RWPE1 (cell line): ENCODE data around the gene FNDC10.
"Not testable (repeated sequence)": the region's sequence is repeated elsewhere in the genome, so short reads cannot be mapped to it uniquely, and the experiment has no call there.

Experiments used
- CTCF ChIA-PET: fragments of 350-600 bp; sonication (Branson Sonifier 250); formaldehyde crosslinking; extraction: SDS; loops from one replicate; lab custom pipeline; 2021; lab: Yijun Ruan, JAX
- POLR2A ChIA-PET: fragments of 400-600 bp; formaldehyde crosslinking; extraction: SDS; loops from one replicate; lab custom pipeline; 2020; ENCODE audit warnings: antibody characterized with exemption; ENCODE audit not compliant: low non-redundant PET; lab: Yijun Ruan, JAX
- DNase-seq: peaks from one replicate; pipeline ENCODE4 v3.0.0; 2012; ENCODE audit warnings: low spot score
- H3K27ac ChIP-seq: fragments of 450-650 bp; 2 replicates; pipeline ENCODE4 v1.5.1; 2017
- CTCF ChIP-seq: fragments of 450-650 bp; conservative IDR thresholded peaks from 2 replicates; pipeline ENCODE4 v1.5.1; 2017; ENCODE audit warnings: low read depth, mild to moderate bottlenecking

Gene FNDC10

GRCh38 chr1:1596493-1597274, 3.3 kb downstream of the FNDC10 start:
- DNase-seq, result no peak
- TF ChIP-seq CTCF, result no peak
- ChIA-PET CTCF (interaction anchor here (0.6 to 1.5 kb wide), 2 partner anchors 17 to 46 kb away, joined by 3 read pairs; no protein-coding TSS in a partner anchor), POLR2A (no interaction called here)
- no peak overlapping the region for H3K27ac ChIP-seq

GRCh38 chr1:1595341-1595740, 4.6 kb downstream of the FNDC10 start:
- H3K27ac ChIP-seq, CTCF ChIA-PET, DNase-seq, POLR2A ChIA-PET: not testable (repeated sequence)

- no peak for DNase-seq
- peak overlapping the region; percentile 28; the same call in 1 of the 2 replicates for H3K27ac ChIP-seq
- ChIA-PET CTCF (interaction anchor here (0.6 kb wide), 1 partner anchor 838 kb away, joined by 4 read pairs; no protein-coding TSS in a partner anchor), POLR2A (no interaction called here)
- no peak for TF ChIP-seq CTCF
Observed at GRCh38 chr1:1594602-1595260, 5.2 kb downstream of the FNDC10 start.

- POLR2A ChIA-PET, result no interaction called here
- no peak for TF ChIP-seq CTCF
- no peak for DNase-seq
- CTCF ChIA-PET, result interaction anchor here (0.6 kb wide), 1 partner anchor 839 kb away, joined by 4 read pairs; no protein-coding TSS in a partner anchor
- H3K27ac ChIP-seq, result peak overlapping the region; percentile 28; the same call in 1 of the 2 replicates
Observed at GRCh38 chr1:1593834-1594601, 5.9 kb downstream of the FNDC10 start.

GRCh38 chr1:1591452-1591851, 8.5 kb downstream of the FNDC10 start:
- ChIA-PET POLR2A (no interaction called here), CTCF (interaction anchor here (0.8 kb wide), 1 partner anchor 409 kb away, joined by 4 read pairs; no protein-coding TSS in a partner anchor)
- no peak overlapping the region for H3K27ac ChIP-seq
- no peak for DNase-seq
- no peak for TF ChIP-seq CTCF

GRCh38 chr1:1583347-1584010, 16.5 kb downstream of the FNDC10 start:
- POLR2A ChIA-PET, result no interaction called here
- no peak for TF ChIP-seq CTCF
- no peak overlapping the region for H3K27ac ChIP-seq
- CTCF ChIA-PET, result interaction anchor here (0.6 kb wide), 1 partner anchor 369 kb away, joined by 3 read pairs; no protein-coding TSS in a partner anchor
- DNase-seq, result no peak
